HG02943 (cell line): ENCODE results near the gene PDLIM7.

Source experiments
- ATAC-seq: cut with Tn5 transposase; IDR thresholded peaks from one replicate; pipeline ENCODE4 v1.9.1; 2021; ENCODE audit warnings: mild to moderate bottlenecking, low read depth, moderate library complexity; ENCODE audit not compliant: unreplicated experiment

The PDLIM7 gene

DNA sequence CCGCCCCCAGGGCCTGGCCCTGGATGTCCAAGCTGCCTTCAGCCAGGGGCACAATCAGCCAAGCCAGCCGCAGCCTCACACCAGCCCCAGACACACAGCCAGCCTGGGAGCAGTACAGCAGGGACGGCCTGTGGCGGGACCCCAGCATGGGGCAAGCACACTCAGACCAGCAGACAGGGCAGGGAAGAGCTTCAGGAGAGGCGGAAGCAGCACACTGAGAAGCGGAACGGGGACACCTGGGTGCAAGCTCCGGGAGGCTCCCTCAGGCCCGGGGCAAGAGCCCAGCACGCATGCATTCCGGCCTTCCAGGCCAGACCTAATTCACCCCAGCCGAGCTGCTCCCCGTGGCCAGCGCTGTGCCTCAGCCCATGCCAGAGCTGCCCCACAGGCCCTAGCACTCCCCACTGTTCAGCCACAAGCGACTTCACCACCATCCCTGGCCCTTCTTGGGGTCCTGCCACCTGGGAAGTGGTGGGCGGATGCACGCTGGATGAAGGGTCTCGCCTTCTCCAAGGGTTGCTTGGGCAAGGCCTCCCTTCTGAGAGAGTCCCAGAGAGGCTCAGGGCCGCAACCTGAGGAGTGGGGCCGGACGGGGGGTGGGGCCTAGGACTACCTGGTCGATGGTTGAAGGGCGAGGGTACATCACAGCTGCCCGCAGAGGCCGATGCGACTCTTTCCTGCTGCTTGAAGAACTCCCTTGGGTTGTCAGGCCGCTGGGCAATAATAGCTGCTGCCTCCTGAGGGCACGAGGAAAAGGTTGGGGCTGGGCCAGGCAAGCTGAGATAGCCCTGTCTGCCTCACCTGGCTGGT, 37.4 kb downstream of the PDLIM7 start:
- no peak for ATAC-seq

- no peak for ATAC-seq
These were observed 38.0 kb downstream of the PDLIM7 start for GRCh38 chr5:177459357-177459756.

- ATAC-seq: no peak
These were observed 38.5 kb downstream of the PDLIM7 start for GRCh38 chr5:177458912-177459350.

- ATAC-seq: no peak
These were observed 39.3 kb downstream of the PDLIM7 start for GRCh38 chr5:177457852-177458681.

DNA sequence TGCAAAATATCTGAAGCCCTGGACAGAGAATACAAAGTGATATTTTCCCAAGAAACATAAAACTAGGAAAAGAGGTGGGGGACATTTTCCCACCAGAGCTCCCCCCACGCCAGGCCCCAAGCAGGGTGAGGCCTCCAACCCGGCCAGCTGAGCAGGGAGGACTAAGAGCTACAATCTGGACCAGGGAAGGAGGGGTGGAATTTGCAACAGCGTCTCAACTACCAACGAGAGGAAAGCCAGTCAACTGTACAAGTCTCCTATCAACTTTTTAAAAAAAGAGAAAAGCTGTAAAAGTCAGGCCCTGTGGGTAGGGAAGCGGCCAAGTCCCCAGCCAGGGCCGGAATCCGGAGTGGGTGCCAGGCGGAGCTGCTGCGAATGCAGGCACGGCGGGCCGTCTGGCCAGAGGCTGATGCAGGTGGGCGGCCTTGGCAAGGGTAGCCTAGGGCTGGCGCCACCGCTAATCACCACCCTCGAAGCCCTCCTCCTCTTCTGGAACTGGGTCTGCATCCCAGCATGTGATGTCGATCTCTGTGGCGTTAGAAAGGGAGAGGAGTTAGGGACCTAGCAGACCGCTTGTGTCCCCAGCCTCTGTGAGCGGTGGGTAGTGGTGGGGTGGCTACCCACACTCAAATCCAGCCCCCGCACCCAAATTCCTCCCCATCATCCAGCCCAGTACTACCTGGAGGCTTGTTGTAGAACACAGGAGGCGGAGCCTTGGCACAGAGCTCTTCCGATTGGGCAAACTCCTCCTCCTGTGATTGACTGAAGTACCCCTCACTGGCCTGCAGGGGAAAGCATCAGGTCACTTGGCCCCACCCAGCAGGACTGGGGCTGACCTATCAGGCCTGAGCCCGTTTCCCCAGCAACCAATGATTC, 40.2 kb downstream of the PDLIM7 start:
- peak; percentile 32 for ATAC-seq

DNA sequence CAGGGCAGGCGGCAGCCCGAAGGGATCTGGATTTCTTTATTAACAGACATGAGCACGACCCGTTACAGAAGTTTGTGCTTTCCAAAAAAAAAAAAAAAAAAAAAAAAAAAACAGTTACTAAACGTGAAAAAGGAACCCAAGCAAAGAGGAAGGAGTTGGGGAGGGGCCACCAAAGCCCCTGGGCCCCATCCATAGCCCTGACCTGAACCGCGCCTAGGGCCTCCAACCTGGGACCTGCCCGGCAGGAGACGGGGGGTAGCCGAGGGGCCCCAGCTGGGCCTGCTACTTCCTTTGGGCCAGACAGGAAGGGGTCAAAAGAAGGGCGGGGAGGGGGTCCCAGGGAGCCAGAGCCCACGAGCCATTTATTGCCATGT, 40.8 kb downstream of the PDLIM7 start:
- ATAC-seq: no peak

DNA sequence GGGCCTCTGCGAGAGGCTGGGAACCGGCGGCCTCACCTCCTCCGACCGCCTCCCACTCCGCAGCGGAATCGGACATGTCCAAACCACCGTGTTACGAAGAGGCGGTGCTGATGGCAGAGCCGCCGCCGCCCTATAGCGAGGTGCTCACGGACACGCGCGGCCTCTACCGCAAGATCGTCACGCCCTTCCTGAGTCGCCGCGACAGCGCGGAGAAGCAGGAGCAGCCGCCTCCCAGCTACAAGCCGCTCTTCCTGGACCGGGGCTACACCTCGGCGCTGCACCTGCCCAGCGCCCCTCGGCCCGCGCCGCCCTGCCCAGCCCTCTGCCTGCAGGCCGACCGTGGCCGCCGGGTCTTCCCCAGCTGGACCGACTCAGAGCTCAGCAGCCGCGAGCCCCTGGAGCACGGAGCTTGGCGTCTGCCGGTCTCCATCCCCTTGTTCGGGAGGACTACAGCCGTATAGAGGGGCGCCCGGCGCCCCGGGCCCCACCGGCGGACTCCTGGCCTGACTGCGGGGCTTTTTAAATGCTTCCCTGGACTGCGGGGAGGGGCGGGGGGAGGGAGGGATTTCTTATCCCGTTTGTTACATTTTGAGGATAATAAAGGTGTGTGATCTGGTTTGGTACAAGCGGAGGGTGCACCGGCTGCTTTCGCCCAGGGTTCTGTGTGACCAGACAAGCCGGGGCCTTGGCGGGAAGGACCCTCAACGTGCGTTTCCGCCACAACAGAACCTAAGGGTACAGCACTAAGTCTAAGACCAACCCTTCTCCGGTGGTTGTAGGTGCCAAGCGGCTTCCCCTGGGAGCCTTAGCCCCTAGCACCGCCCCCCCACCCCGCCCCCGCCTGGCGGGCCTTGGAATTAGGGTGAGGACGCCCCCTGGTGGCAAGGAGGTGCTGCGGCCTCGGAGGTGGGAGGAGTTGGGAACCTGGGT, 41.5 kb downstream of the PDLIM7 start:
- ATAC-seq: peak; percentile 22

DNA sequence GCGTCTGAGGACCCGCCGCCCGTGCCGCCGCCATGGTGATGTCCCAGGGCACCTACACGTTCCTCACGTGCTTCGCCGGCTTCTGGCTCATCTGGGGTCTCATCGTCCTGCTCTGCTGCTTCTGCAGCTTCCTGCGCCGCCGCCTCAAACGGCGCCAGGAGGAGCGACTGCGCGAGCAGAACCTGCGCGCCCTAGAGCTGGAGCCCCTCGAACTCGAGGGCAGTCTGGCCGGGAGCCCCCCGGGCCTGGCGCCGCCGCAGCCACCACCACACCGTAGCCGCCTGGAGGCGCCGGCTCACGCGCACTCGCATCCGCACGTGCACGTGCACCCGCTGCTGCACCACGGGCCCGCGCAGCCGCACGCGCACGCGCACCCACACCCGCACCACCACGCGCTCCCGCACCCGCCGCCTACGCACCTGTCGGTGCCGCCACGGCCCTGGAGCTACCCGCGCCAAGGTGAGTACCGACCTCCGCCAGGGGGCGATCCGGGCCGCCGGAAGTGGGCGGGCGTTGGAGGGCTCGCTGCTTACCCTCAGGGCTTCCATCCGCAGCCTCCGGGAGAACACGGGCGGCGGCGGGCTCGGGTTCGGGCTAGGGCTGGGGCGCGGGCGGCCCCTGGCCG, 42.3 kb downstream of the PDLIM7 start:
- peak; percentile 34 for ATAC-seq

DNA sequence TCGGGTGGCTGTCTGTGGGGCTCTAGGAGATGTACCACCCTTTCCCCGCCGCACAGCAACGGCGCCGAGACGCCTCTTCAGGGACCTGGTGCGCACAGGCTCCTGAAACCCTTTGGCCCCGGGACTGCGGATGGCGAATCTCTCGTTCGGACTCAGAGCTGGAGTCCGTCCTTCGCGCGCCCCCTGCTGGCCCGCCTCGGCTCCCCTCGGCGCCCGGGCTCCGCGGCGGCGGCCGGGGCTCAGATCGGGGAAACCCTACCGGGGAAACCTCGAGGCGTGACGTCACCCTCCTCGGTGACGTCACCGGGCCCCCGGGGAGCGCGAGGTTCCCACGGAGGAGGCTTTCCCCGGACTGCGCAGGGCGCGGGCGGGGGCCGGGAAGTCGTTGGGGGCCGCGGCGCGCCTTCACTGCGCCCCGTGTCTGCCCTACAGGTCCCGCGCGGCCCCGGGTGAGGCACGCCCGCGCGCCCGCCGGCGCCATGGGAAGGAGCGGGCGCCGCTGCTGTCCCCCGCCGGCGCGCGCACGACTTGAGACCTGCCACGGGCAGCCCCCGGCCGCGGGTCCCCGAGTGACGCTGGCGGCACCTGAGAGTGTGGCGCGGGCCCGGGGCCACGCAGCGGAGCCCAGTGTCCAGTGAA, 42.9 kb downstream of the PDLIM7 start:
- ATAC-seq: peak; percentile 40

- ATAC-seq: peak; percentile 2
These were observed 43.5 kb downstream of the PDLIM7 start for GRCh38 chr5:177453852-177454396.

GRCh38 chr5:177452688-177453638, 44.4 kb downstream of the PDLIM7 start:
- ATAC-seq: no peak

- no peak for ATAC-seq
These were observed 46.6 kb downstream of the PDLIM7 start for GRCh38 chr5:177450667-177451424.

GRCh38 chr5:177449140-177450061, 48.0 kb downstream of the PDLIM7 start:
- ATAC-seq: no peak

- ATAC-seq: no peak
These were observed 49.0 kb downstream of the PDLIM7 start for GRCh38 chr5:177448244-177448950.
